Mesenchymal stem cell (in vitro differentiated cells and primary cell): ENCODE data around the gene NPY2R.

Experiments
- DNase-seq: peaks from one replicate; pipeline ENCODE4 v3.0.0-alpha.2; 2013
- H2AFZ ChIP-seq: one replicate; pipeline ENCODE4 v1.6.1; 2013; ENCODE audit warnings: low read depth, mild to moderate bottlenecking, control low read depth, inconsistent platforms, low read length, moderate library complexity
- H2AK5ac ChIP-seq: 2 replicates; pipeline ENCODE4 v1.6.1; 2013; ENCODE audit warnings: low read length, moderate library complexity, mild to moderate bottlenecking, inconsistent platforms; ENCODE audit not compliant: severe bottlenecking
- H2BK120ac ChIP-seq: one replicate; pipeline ENCODE4 v1.6.1; 2013; ENCODE audit warnings: low read depth, mild to moderate bottlenecking, inconsistent platforms, low read length, moderate library complexity
- H2BK12ac ChIP-seq, 2 experiments: one replicate each; pipeline ENCODE4 v1.6.1; 2013; ENCODE audit warnings: inconsistent platforms in 2 of 2, low read length in 2 of 2, mild to moderate bottlenecking in 2 of 2, moderate library complexity in 2 of 2, control low read depth in 1 of 2
- H2BK15ac ChIP-seq: one replicate; pipeline ENCODE4 v1.6.1; 2013; ENCODE audit warnings: mild to moderate bottlenecking, low read depth, inconsistent platforms; ENCODE audit not compliant: poor library complexity, severe bottlenecking
- H2BK5ac ChIP-seq: 2 replicates; pipeline ENCODE4 v1.6.1; 2013; ENCODE audit warnings: low read depth, mild to moderate bottlenecking, low read length, control low read depth, inconsistent platforms; ENCODE audit not compliant: poor library complexity, severe bottlenecking
- H3K14ac ChIP-seq, 2 experiments: one replicate each; pipeline ENCODE4 v1.6.1; 2013; ENCODE audit warnings: inconsistent platforms in 2 of 2, low read length in 2 of 2, control low read depth in 1 of 2, mild to moderate bottlenecking in 1 of 2, moderate library complexity in 1 of 2
- H3K18ac ChIP-seq, 2 experiments: one replicate each; pipeline ENCODE4 v1.6.1; 2013; ENCODE audit warnings: inconsistent platforms in 2 of 2, low read length in 2 of 2, control low read depth in 1 of 2, low read depth in 1 of 2, mild to moderate bottlenecking in 1 of 2
- H3K23ac ChIP-seq, 2 experiments: one replicate each; pipeline ENCODE4 v1.6.1; 2013; ENCODE audit warnings: inconsistent platforms in 2 of 2, low read length in 2 of 2, mild to moderate bottlenecking in 2 of 2, moderate library complexity in 2 of 2, control low read depth in 1 of 2
- H3K27ac ChIP-seq: 2 replicates; pipeline ENCODE4 v1.5.1; 2013; ENCODE audit warnings: mild to moderate bottlenecking, moderate library complexity, low read length, control low read depth, inconsistent platforms; ENCODE audit not compliant: poor library complexity, severe bottlenecking
- H3K27me3 ChIP-seq, 2 experiments: 2 replicates each; pipeline versions ENCODE4 v1.6.1 to v1.7.0; 2013; ENCODE audit warnings: low read length in 2 of 2, mild to moderate bottlenecking in 2 of 2, moderate library complexity in 2 of 2, control low read depth in 1 of 2, inconsistent platforms in 1 of 2; ENCODE audit not compliant: control insufficient read depth in 1 of 2, insufficient read depth in 1 of 2
- H3K36me3 ChIP-seq, 2 experiments: 2 replicates each; pipeline versions ENCODE4 v1.6.1 to v1.7.0; 2013; ENCODE audit warnings: low read length in 2 of 2, control low read depth in 1 of 2, inconsistent platforms in 1 of 2, low read depth in 1 of 2, mild to moderate bottlenecking in 1 of 2; ENCODE audit not compliant: insufficient read depth in 2 of 2, control insufficient read depth in 1 of 2
- H3K4ac ChIP-seq, 2 experiments: one replicate each; pipeline ENCODE4 v1.6.1; 2013; ENCODE audit warnings: inconsistent platforms in 2 of 2, low read length in 2 of 2, mild to moderate bottlenecking in 2 of 2, moderate library complexity in 2 of 2, control low read depth in 1 of 2, low read depth in 1 of 2
- H3K4me1 ChIP-seq: 2 replicates; pipeline ENCODE4 v1.6.1; 2013; ENCODE audit warnings: low read depth, low read length, control low read depth; ENCODE audit not compliant: control insufficient read depth, insufficient read depth
- H3K4me2 ChIP-seq: 2 replicates; pipeline ENCODE4 v1.6.1; 2013; ENCODE audit warnings: low read length, mild to moderate bottlenecking, inconsistent platforms; ENCODE audit not compliant: poor library complexity, severe bottlenecking
- H3K4me3 ChIP-seq, 2 experiments: 2 replicates each; pipeline versions ENCODE4 v1.5.1 to v1.7.0; 2013; ENCODE audit warnings: low read length in 2 of 2, mild to moderate bottlenecking in 2 of 2, control low read depth in 1 of 2, low read depth in 1 of 2; ENCODE audit not compliant: insufficient read depth in 1 of 2
- H3K79me1 ChIP-seq: replicated peaks from 2 replicates; pipeline ENCODE4 v1.6.1; 2013; ENCODE audit warnings: mild to moderate bottlenecking, control low read depth, low read length, inconsistent platforms; ENCODE audit not compliant: poor library complexity, severe bottlenecking
- H3K9ac ChIP-seq: 2 replicates; pipeline ENCODE4 v1.7.0; 2013; ENCODE audit warnings: mild to moderate bottlenecking, low read length, moderate library complexity
- H3K9me3 ChIP-seq: 2 replicates; pipeline ENCODE4 v1.7.0; 2013; ENCODE audit warnings: mild to moderate bottlenecking, low read length; ENCODE audit not compliant: control insufficient read depth
- H4K8ac ChIP-seq: one replicate; pipeline ENCODE4 v1.6.1; 2013; ENCODE audit warnings: inconsistent platforms, mild to moderate bottlenecking, low read length, moderate library complexity
- H4K91ac ChIP-seq: one replicate; pipeline ENCODE4 v1.6.1; 2013; ENCODE audit warnings: mild to moderate bottlenecking, low read length, inconsistent platforms
- WGBS: methylation state at CpG from one replicate; pipeline ENCODE4 v1.1.7; 2013; ENCODE audit warnings: mixed read lengths; 5-methylcytosine and 5-hydroxymethylcytosine counted together

The NPY2R gene

GRCh38 chr4:155173371-155173770 is 35.1 kb upstream of the NPY2R start:
- H3K27me3 ChIP-seq = peaks cover 0 to 4% of the 10 kb centered on the region in 2 experiments
- no peak overlapping the region for H3K23ac ChIP-seq
- H3K79me1 ChIP-seq = no peaks in the 10 kb centered on the region
- no peak overlapping the region for H3K18ac ChIP-seq
- no peak overlapping the region for H2BK12ac ChIP-seq
- H2BK15ac ChIP-seq = no peak overlapping the region
- WGBS = no CpG with 5 or more reads among the region's 4 CpGs
- no peaks in the 10 kb centered on the region for H3K4me1 ChIP-seq
- no peak overlapping the region for H3K4me3 ChIP-seq
- no peak overlapping the region for H2AFZ ChIP-seq
- no peaks in the 10 kb centered on the region for H3K9me3 ChIP-seq
- H2AK5ac ChIP-seq = no peak overlapping the region
- DNase-seq = no peak
- H3K27ac ChIP-seq = no peak overlapping the region
- H3K9ac ChIP-seq = no peak overlapping the region
- H3K4ac ChIP-seq = no peak overlapping the region
- no peaks in the 10 kb centered on the region for H3K36me3 ChIP-seq
- no peak overlapping the region for H2BK5ac ChIP-seq
- H4K91ac ChIP-seq = no peak overlapping the region
- H3K14ac ChIP-seq = no peak overlapping the region
- H4K8ac ChIP-seq = no peak overlapping the region
- no peak overlapping the region for H3K4me2 ChIP-seq
- no peak overlapping the region for H2BK120ac ChIP-seq

- H2BK5ac ChIP-seq = no peak overlapping the region
- no peak overlapping the region for H3K27ac ChIP-seq
- no peak overlapping the region for H3K14ac ChIP-seq
- no peak overlapping the region for H3K18ac ChIP-seq
- H2AFZ ChIP-seq = no peak overlapping the region
- H2AK5ac ChIP-seq = no peak overlapping the region
- H3K27me3 ChIP-seq = peaks cover 0 to 4% of the 10 kb centered on the region in 2 experiments
- no peak for DNase-seq
- H3K9ac ChIP-seq = no peak overlapping the region
- no peak overlapping the region for H4K91ac ChIP-seq
- H3K4me3 ChIP-seq = no peak overlapping the region
- no CpG with 5 or more reads among the region's 1 CpG for WGBS
- no peak overlapping the region for H2BK15ac ChIP-seq
- H3K4ac ChIP-seq = no peak overlapping the region
- H3K23ac ChIP-seq = no peak overlapping the region
- no peak overlapping the region for H2BK12ac ChIP-seq
- no peaks in the 10 kb centered on the region for H3K36me3 ChIP-seq
- H3K79me1 ChIP-seq = no peaks in the 10 kb centered on the region
- no peak overlapping the region for H2BK120ac ChIP-seq
- no peaks in the 10 kb centered on the region for H3K9me3 ChIP-seq
- H3K4me1 ChIP-seq = no peaks in the 10 kb centered on the region
- H3K4me2 ChIP-seq = no peak overlapping the region
- H4K8ac ChIP-seq = no peak overlapping the region
Measured at GRCh38 chr4:155174668-155175067, 33.8 kb upstream of the NPY2R start.

GRCh38 chr4:155179216-155179615 is 29.2 kb upstream of the NPY2R start:
- no peaks in the 10 kb centered on the region for H3K4me1 ChIP-seq
- WGBS = 83% methylated on average over 2 of the region's 2 CpGs
- no peak overlapping the region for H3K14ac ChIP-seq
- H4K91ac ChIP-seq = no peak overlapping the region
- H3K36me3 ChIP-seq = no peaks in the 10 kb centered on the region
- H3K27me3 ChIP-seq = peaks cover 0 to 4% of the 10 kb centered on the region in 2 experiments
- H3K79me1 ChIP-seq = no peaks in the 10 kb centered on the region
- H3K4me3 ChIP-seq = no peak overlapping the region
- no peak overlapping the region for H4K8ac ChIP-seq
- H3K9me3 ChIP-seq = no peaks in the 10 kb centered on the region
- no peak overlapping the region for H3K9ac ChIP-seq
- no peak overlapping the region for H3K4me2 ChIP-seq
- no peak overlapping the region for H2AFZ ChIP-seq
- H3K4ac ChIP-seq = no peak overlapping the region
- no peak for DNase-seq
- H2AK5ac ChIP-seq = no peak overlapping the region
- no peak overlapping the region for H2BK12ac ChIP-seq
- H3K18ac ChIP-seq = no peak overlapping the region
- no peak overlapping the region for H2BK5ac ChIP-seq
- no peak overlapping the region for H3K27ac ChIP-seq
- H2BK120ac ChIP-seq = no peak overlapping the region
- H2BK15ac ChIP-seq = no peak overlapping the region
- H3K23ac ChIP-seq = no peak overlapping the region

- Histone ChIP-seq H4K91ac (no peak overlapping the region), H2BK5ac (no peak overlapping the region), H3K27me3 (no peaks in the 10 kb centered on the region), H3K18ac (no peak overlapping the region), H3K9ac (no peak overlapping the region), H3K4ac (no peak overlapping the region), H2BK15ac (no peak overlapping the region), H4K8ac (no peak overlapping the region), H3K27ac (no peak overlapping the region), H3K4me2 (no peak overlapping the region), H3K79me1 (no peaks in the 10 kb centered on the region), H2BK120ac (no peak overlapping the region), H2AFZ (no peak overlapping the region), H3K36me3 (no peaks in the 10 kb centered on the region), H2AK5ac (no peak overlapping the region), H3K4me1 (no peaks in the 10 kb centered on the region), H2BK12ac (no peak overlapping the region), H3K9me3 (no peaks in the 10 kb centered on the region), H3K4me3 (no peak overlapping the region), H3K14ac (no peak overlapping the region), H3K23ac (no peak overlapping the region)
- WGBS = no CpG with 5 or more reads among the region's 2 CpGs
- DNase-seq = no peak
Measured at GRCh38 chr4:155186972-155187371, 21.5 kb upstream of the NPY2R start.
